Measurements from ENCODE around the gene CFAP73. TPM values are rescaled to one million over a fixed set of nuclear protein-coding genes. Genes with fewer than 3 reads are reported as not detected.

The CFAP73 gene
- total RNA-seq, 8 experiments from 2014 or later: 0.22 to 2.1 (median 0.44) TPM; not detected in 2

DNA sequence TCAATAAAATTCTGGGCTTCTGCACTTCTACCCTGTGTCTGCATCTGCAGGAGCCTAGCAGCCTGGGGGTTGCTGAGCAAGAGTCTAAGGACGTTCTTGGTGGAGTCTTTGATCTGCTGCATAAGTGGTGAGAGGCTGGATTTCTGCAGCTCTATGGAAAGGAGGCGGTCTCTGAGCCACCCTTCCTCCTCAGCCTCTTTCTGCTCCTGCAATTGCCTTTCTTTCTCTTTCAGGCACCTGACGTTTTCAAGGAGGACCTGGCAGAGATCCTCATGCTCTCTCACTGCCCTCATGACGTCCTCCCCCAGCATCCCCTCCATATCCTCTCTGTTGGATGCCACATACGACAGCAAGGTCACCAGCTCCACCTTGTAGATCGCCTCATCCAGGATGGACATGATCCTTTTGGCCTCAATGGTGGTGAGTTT, 58.1 kb downstream of the CFAP73 start:
- peak in 2 of 8 experiments; percentile 35 to 40 for ATAC-seq (replicated peaks in 6 of 8)
- in situ Hi-C loops (cut with MboI; ENCODE audit: low pct_unique_long_range_greater_than_20kb in 2 of 9, low sequenced_read_pairs in 9 of 9, unreplicated experiment in 9 of 9): no loop called here
- 53 to 100% (median 73%) methylated on average over 1 to 5 of the region's 6 CpGs; no CpG with 5 or more reads in 2 of the 10 experiments for WGBS, 10 experiments

DNA sequence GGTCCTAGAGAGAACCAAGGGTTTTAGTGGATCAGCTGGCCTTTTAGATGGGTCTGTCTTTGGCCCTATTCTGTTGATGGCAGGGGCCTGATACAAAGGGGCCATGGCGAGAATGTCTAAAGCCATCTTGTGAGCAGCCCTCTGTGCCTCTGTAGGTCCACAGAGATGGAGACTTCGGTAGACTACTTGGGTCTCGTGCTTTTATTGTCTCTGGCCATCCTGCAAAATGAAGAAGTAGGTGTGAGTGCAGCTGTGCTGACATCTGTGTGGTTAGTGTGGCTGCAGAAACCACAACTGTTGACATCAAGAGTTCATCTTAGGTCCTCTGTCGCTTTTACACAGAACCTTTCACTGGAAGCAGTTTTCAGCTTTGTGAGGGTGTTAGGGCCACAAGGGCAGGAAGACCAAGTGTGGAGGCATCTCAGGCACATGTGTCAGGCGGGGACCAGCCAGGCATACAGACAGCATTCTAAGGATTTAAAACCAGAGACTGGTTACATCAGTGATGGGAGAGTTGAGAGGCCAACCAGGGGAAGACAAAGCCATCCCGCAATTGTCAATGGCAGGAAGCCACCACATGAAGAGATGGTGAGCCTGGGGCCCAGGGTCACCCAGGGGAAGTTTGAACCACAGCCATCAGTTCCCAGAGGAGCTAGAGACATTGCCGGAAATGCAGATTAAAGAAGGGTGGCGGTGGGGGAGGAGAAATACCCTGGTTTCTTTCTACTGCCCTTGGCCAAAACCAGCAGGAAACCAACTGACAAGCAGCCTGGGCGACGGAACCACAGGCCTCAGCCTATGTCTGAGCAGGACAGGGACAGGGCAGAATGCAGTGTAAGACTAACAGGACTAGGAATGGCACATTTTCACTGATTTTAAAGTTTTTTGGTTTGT, 58.8 kb downstream of the CFAP73 start:
- Histone ChIP-seq H3K27ac (no peak overlapping the region), H3K4me3 (no peak overlapping the region), H3K4me1 (replicated peaks in 1 of 2) (peaks cover 0 to 4% of the 10 kb centered on the region in 2 donors)
- in situ Hi-C loops (cut with MboI; ENCODE audit: low pct_unique_long_range_greater_than_20kb in 2 of 9, low sequenced_read_pairs in 9 of 9, unreplicated experiment in 9 of 9): no loop called here
- WGBS, 10 experiments: 25 to 100% (median 86%) methylated on average over 1 to 6 of the region's 10 CpGs; no CpG with 5 or more reads in 2 of the 10 experiments
- ATAC-seq (replicated peaks in 6 of 8): peak in 2 of 8 experiments; percentile 13 to 25

More for the DNA sequence above, 58.1 kb downstream of the CFAP73 start:
- no peak overlapping the region for H3K4me3 ChIP-seq
- peaks cover 0 to 4% of the 10 kb centered on the region in 2 donors for H3K4me1 ChIP-seq (replicated peaks in 1 of 2)
- H3K27ac ChIP-seq: no peak overlapping the region

Other genes starting within 250 kb of the CFAP73 start
- gene OAS1, start 242.8 kb upstream of the CFAP73 start, total RNA-seq: 100 to 1,000 TPM in 1 of 8 experiments, 10 to 100 TPM in 3, 1 to 10 TPM in 1, under 1 TPM in 3; 0.05 to 252 (median 10.6) TPM
- gene OAS3, start 211.2 kb upstream of the CFAP73 start, total RNA-seq: 10 to 100 TPM in 2 of 8 experiments, 1 to 10 TPM in 2, under 1 TPM in 4; 0.05 to 20.9 (median 2.7) TPM
- 10 to 100 TPM in 2 of 8 experiments, 1 to 10 TPM in 2, under 1 TPM in 3, not detected in 1; 0.14 to 78.4 (median 1.1) TPM for gene OAS2, start 171.2 kb upstream of the CFAP73 start, total RNA-seq
- gene DTX1, start 93.0 kb upstream of the CFAP73 start, total RNA-seq: 10 to 100 TPM in 6 of 8 experiments, 1 to 10 TPM in 1, under 1 TPM in 1; 0.87 to 21.9 (median 16.4) TPM
- gene RASAL1, start 14.0 kb upstream of the CFAP73 start, total RNA-seq: under 1 TPM in 6 of 8 experiments, not detected in 2; 0.16 to 0.49 (median 0.30) TPM
- gene DDX54, start 35.8 kb downstream of the CFAP73 start, total RNA-seq: 10 to 100 TPM; 19.2 to 57.8 (median 36.7) TPM
- gene RITA1, start 36.0 kb downstream of the CFAP73 start, total RNA-seq: 10 to 100 TPM in 7 of 8 experiments, 1 to 10 TPM in 1; 9.5 to 26.5 (median 15.8) TPM
- gene TPCN1, start 71.7 kb downstream of the CFAP73 start, total RNA-seq: 10 to 100 TPM in 4 of 8 experiments, 1 to 10 TPM in 4; 2.7 to 39.8 (median 11.2) TPM
- gene SLC8B1, start 185.4 kb downstream of the CFAP73 start, total RNA-seq: 100 to 1,000 TPM in 1 of 8 experiments, 10 to 100 TPM in 2, 1 to 10 TPM in 5; 2.2 to 165 (median 4.9) TPM
- gene PLBD2, start 208.9 kb downstream of the CFAP73 start, total RNA-seq: 10 to 100 TPM in 4 of 8 experiments, 1 to 10 TPM in 4; 5.2 to 73.8 (median 9.9) TPM